Measurements from ENCODE around the gene TMEM74B.

The TMEM74B gene

DNA sequence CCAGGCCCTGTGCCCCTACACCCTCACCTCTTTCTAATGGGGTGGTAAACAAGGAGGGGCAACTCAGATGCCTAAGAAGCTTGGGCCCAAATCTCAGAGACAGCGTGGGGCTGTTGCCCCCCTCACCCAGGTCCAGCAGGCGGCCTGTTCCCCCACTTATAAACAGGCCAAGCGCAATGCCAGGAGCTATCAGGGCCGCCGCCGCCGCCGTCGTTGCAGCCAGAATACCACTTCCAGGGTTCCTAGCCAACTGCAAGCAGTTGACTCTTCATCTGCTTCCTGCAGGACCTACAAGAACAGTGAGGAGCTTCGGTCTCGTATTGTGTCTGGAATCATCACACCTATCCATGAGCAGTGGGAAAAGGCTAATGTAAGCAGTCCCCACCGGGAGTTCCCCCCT, 49.9 kb downstream of the TMEM74B start:
- Histone ChIP-seq H3K27me3 (ENCODE audit: insufficient read depth, low read length) (no peaks in the 10 kb centered on the region), H3K4me1 (ENCODE audit: control insufficient read depth, insufficient read depth, low read length, unreplicated experiment) (no peaks in the 10 kb centered on the region), H3K4me3 (ENCODE audit: low read depth, low read length) (no peak overlapping the region), H3K79me2 (ENCODE audit: control insufficient read depth, insufficient read depth, low read length, unreplicated experiment) (peaks cover 14% of the 10 kb centered on the region), H3K36me3 (ENCODE audit: insufficient read depth, low read length) (peaks cover 64% of the 10 kb centered on the region), H2AFZ (ENCODE audit: low read length, unreplicated experiment) (no peak overlapping the region), H3K27ac (ENCODE audit: low read depth, low read length) (no peak overlapping the region)

DNA sequence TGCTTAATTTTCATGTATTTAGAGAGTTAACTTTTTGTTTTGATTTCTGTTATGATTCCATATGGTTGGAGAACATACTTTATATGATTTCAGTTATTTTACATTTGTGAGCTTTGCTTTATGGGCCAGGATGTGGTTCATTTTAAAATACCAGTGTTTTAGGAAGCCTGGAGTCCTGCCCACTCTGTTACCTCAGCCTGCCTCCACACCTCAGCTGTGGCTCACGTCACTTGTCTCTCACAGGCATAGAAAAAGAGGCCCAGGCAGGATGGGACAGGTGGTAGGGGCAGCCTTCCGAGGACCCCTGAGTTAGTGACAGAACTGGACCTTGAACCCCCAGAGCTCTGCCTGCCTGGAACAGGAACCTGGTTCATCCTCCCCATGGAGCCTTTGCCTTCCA, 50.4 kb downstream of the TMEM74B start:
- Histone ChIP-seq H3K36me3 (ENCODE audit: insufficient read depth, low read length) (peaks cover 69% of the 10 kb centered on the region), H3K79me2 (ENCODE audit: control insufficient read depth, insufficient read depth, low read length, unreplicated experiment) (peaks cover 15% of the 10 kb centered on the region), H3K4me3 (ENCODE audit: low read depth, low read length) (no peak overlapping the region), H2AFZ (ENCODE audit: low read length, unreplicated experiment) (no peak overlapping the region), H3K27ac (ENCODE audit: low read depth, low read length) (no peak overlapping the region), H3K27me3 (ENCODE audit: insufficient read depth, low read length) (no peaks in the 10 kb centered on the region), H3K4me1 (ENCODE audit: control insufficient read depth, insufficient read depth, low read length, unreplicated experiment) (no peaks in the 10 kb centered on the region)

DNA sequence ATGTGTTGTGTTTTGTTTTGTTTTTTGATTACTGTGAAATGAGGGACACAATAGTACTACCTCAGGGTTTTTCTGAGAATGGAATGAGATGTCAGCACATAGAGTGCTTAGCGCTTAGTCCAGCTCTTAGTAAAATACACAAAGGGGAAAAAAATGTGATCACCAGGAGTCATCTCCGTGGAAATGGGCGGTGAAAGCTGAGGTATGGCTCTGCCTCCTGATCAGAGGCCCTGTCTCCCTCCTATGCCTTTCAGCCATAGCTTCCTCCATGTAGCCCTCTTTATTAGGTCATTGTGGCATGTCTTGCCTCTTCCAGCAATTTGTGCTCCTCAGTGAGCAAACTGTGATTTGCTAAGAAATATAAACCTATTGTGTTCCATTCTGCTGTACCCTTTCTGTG, 53.4 kb downstream of the TMEM74B start:
- H3K4me1 ChIP-seq (ENCODE audit: control insufficient read depth, insufficient read depth, low read length, unreplicated experiment), result no peaks in the 10 kb centered on the region
- H3K4me3 ChIP-seq (ENCODE audit: low read depth, low read length), result no peak overlapping the region
- H2AFZ ChIP-seq (ENCODE audit: low read length, unreplicated experiment), result no peak overlapping the region
- H3K79me2 ChIP-seq (ENCODE audit: control insufficient read depth, insufficient read depth, low read length, unreplicated experiment), result peaks cover 15% of the 10 kb centered on the region
- H3K27me3 ChIP-seq (ENCODE audit: insufficient read depth, low read length), result no peaks in the 10 kb centered on the region
- peaks cover 70% of the 10 kb centered on the region for H3K36me3 ChIP-seq (ENCODE audit: insufficient read depth, low read length)
- H3K27ac ChIP-seq (ENCODE audit: low read depth, low read length), result no peak overlapping the region

DNA sequence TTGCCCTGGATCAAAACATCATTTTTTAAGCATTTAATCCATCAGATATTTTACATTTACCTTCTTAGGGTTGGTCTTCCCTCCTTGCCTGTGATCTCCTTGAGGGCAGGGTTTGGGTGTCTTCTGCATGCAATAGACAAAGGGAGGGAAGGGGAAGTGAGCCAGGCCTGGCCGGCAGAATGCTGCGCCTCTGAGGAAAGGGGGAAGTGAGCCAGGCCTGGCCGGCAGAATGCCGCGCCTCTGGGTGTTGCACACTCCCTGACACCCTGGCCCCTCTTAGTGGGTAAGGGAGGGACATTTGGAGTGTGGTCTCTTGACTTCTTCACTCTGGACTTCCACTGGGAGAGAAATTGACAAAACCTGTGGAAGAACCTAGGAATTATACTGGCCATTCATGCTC, 53.9 kb downstream of the TMEM74B start:
- Histone ChIP-seq H2AFZ (ENCODE audit: low read length, unreplicated experiment) (no peak overlapping the region), H3K36me3 (ENCODE audit: insufficient read depth, low read length) (peaks cover 65% of the 10 kb centered on the region), H3K79me2 (ENCODE audit: control insufficient read depth, insufficient read depth, low read length, unreplicated experiment) (peaks cover 17% of the 10 kb centered on the region)

More for the DNA sequence above, 53.9 kb downstream of the TMEM74B start:
- no peaks in the 10 kb centered on the region for H3K4me1 ChIP-seq (ENCODE audit: control insufficient read depth, insufficient read depth, low read length, unreplicated experiment)
- H3K27me3 ChIP-seq (ENCODE audit: insufficient read depth, low read length), result no peaks in the 10 kb centered on the region
- H3K27ac ChIP-seq (ENCODE audit: low read depth, low read length), result no peak overlapping the region
- H3K4me3 ChIP-seq (ENCODE audit: low read depth, low read length), result no peak overlapping the region
